Keratinocyte (primary cell): ENCODE measurements around the gene CRK. TPM values are rescaled to one million over a fixed set of nuclear protein-coding genes. Genes with fewer than 3 reads are reported as not detected.

Source experiments
- DNase-seq: peaks from one replicate; pipeline ENCODE4 v3.0.0-alpha.2; 2011; ENCODE audit warnings: low read depth, missing footprints, low spot score
- FAIRE-seq: peaks from 2 replicates; lab custom pipeline; 2011; peaks lifted over from hg19 to GRCh38; lab: Jason Lieb, UNC
- H2AFZ ChIP-seq: 2 replicates; pipeline ENCODE4 v1.6.0; 2012; ENCODE audit warnings: low read length, control low read depth, inconsistent platforms; ENCODE audit not compliant: control insufficient read depth
- H3K27ac ChIP-seq: 2 replicates; pipeline ENCODE4 v1.5.1; 2011; ENCODE audit warnings: low read length; ENCODE audit not compliant: control insufficient read depth, insufficient read depth
- H3K27me3 ChIP-seq: 3 replicates; pipeline ENCODE4 v1.6.0; 2011; ENCODE audit warnings: low read length; ENCODE audit not compliant: control insufficient read depth, insufficient read depth; ENCODE audit errors: extremely low read depth
- H3K36me3 ChIP-seq, 2 experiments: 2 replicates in 1 of 2; 3 replicates in 1 of 2; pipeline ENCODE4 v1.5.1; 2011; ENCODE audit warnings: low read length in 2 of 2, mild to moderate bottlenecking in 1 of 2; ENCODE audit not compliant: control insufficient read depth in 2 of 2, insufficient read depth in 2 of 2; ENCODE audit errors: extremely low read depth in 1 of 2
- H3K4me1 ChIP-seq: 3 replicates; pipeline ENCODE4 v1.5.1; 2011; ENCODE audit warnings: low read length; ENCODE audit not compliant: control insufficient read depth, insufficient read depth; ENCODE audit errors: extremely low read depth
- H3K4me2 ChIP-seq: 3 replicates; pipeline ENCODE4 v1.6.0; 2011; ENCODE audit warnings: low read depth, low read length; ENCODE audit not compliant: control insufficient read depth, insufficient read depth; ENCODE audit errors: extremely low read depth
- H3K4me3 ChIP-seq, 3 experiments: fragments of 200-600 bp in 1 of 3; sonication (generic) in 1 of 3; 2 replicates in 2 of 3; 3 replicates in 1 of 3; pipeline ENCODE4 v1.5.1; 2011 to 2016; ENCODE audit warnings: low read length in 3 of 3, mild to moderate bottlenecking in 3 of 3, control low read depth in 2 of 3, inconsistent platforms in 1 of 3, low read depth in 1 of 3, mixed read lengths in 1 of 3, mixed run types in 1 of 3, moderate library complexity in 1 of 3; ENCODE audit not compliant: control insufficient read depth in 2 of 3, insufficient read depth in 2 of 3; ENCODE audit errors: extremely low read depth in 1 of 3
- H3K79me2 ChIP-seq: 2 replicates; pipeline ENCODE4 v1.6.0; 2012; ENCODE audit warnings: low read length; ENCODE audit not compliant: control insufficient read depth, insufficient read depth
- H3K9ac ChIP-seq: 3 replicates; pipeline ENCODE4 v1.6.0; 2011; ENCODE audit warnings: low read length; ENCODE audit not compliant: control insufficient read depth, insufficient read depth; ENCODE audit errors: extremely low read depth
- H3K9me1 ChIP-seq: 3 replicates; pipeline ENCODE4 v1.6.0; 2011; ENCODE audit warnings: low read length; ENCODE audit not compliant: control insufficient read depth, insufficient read depth; ENCODE audit errors: extremely low read depth
- H3K9me3 ChIP-seq: 2 replicates; pipeline ENCODE4 v1.5.1; 2012; ENCODE audit warnings: low read depth, low read length; ENCODE audit not compliant: control insufficient read depth
- H4K20me1 ChIP-seq: 3 replicates; pipeline ENCODE4 v1.6.0; 2011; ENCODE audit warnings: low read length; ENCODE audit not compliant: control insufficient read depth, insufficient read depth; ENCODE audit errors: extremely low read depth
- EZH2 ChIP-seq: IDR thresholded peaks from one replicate; pipeline ENCODE4 v1.6.1; 2012; ENCODE audit warnings: inconsistent platforms, mild to moderate bottlenecking, low read length, moderate library complexity
- dilution Hi-C: fragments of 300-500 bp; cut with MboI; formaldehyde crosslinking; loops from one replicate; pipeline ENCODE4 v1.7.0; 2020; ENCODE audit warnings: low sequenced_read_pairs; ENCODE audit not compliant: extremely low pct_ligation_motif_present
- polyA plus RNA-seq, 5 experiments: library from polyadenylated mRNA; depleted of rRNA in 3 of 5; stranded (reverse) in 3 of 5; stranded (forward) in 1 of 5; unstranded in 1 of 5; fragments of >200 nt; gene quantifications; 1 replicate in 1 of 5; 2 replicates in 3 of 5; 3 replicates in 1 of 5; pipeline versions ENCODE4 v1.2.1 to v1.2.3, GENCODE V29; 2011 to 2012; ENCODE audit warnings: missing spikeins in 2 of 5, low read depth in 1 of 5, low replicate concordance in 1 of 5
- TF ChIP-seq, protein P1 (sequence below), 3 experiments: IDR thresholded peaks in 1 of 3; conservative IDR thresholded peaks in 1 of 3; optimal IDR thresholded peaks in 1 of 3; 2 replicates in 2 of 3; 3 replicates in 1 of 3; pipeline versions ENCODE3 to v1.5.1; 2011; ENCODE audit warnings: low read length in 3 of 3, mild to moderate bottlenecking in 3 of 3, moderate library complexity in 2 of 3, control low read depth in 1 of 3, inconsistent platforms in 1 of 3; ENCODE audit not compliant: insufficient read depth in 2 of 3; ENCODE audit errors: extremely low read depth in 1 of 3

The CRK gene
- polyA plus RNA-seq, 1 donor (not counting 4 experiments of a cell fraction or from before 2014, with no cell fraction given): 127 TPM

DNA sequence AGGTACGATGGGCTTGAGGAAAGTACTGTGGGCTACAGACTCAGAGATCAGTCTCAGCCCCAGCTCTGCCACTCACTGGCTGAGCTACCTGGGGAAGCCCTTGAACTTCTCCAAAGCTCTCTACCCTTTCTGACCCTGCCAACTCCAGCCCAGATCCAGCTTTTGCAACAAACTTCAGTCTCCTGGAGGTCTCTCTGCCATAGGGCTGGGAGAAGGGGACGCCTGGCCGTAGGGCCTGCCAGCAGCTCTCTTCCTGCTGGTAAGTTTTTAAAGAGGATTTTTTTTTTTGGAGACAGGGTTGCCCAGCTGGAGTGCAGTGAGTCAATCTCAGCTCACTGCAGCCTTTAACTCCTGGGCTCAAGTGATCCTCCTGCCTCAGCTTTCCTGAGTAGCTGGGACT lies 48.8 kb upstream of the CRK start:
- no peak overlapping the region for H3K4me3 ChIP-seq
- no peak overlapping the region for H3K9ac ChIP-seq
- FAIRE-seq (no peak), DNase-seq (no peak)
- H3K9me1 ChIP-seq: no peaks in the 10 kb centered on the region
- peaks cover 9% of the 10 kb centered on the region for H3K4me1 ChIP-seq
- no peaks in the 10 kb centered on the region for H3K27me3 ChIP-seq
- H3K4me2 ChIP-seq: no peak overlapping the region
- TF ChIP-seq EZH2: no peak
- TF ChIP-seq, protein P1, sequence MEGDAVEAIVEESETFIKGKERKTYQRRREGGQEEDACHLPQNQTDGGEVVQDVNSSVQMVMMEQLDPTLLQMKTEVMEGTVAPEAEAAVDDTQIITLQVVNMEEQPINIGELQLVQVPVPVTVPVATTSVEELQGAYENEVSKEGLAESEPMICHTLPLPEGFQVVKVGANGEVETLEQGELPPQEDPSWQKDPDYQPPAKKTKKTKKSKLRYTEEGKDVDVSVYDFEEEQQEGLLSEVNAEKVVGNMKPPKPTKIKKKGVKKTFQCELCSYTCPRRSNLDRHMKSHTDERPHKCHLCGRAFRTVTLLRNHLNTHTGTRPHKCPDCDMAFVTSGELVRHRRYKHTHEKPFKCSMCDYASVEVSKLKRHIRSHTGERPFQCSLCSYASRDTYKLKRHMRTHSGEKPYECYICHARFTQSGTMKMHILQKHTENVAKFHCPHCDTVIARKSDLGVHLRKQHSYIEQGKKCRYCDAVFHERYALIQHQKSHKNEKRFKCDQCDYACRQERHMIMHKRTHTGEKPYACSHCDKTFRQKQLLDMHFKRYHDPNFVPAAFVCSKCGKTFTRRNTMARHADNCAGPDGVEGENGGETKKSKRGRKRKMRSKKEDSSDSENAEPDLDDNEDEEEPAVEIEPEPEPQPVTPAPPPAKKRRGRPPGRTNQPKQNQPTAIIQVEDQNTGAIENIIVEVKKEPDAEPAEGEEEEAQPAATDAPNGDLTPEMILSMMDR (optimal IDR thresholded peaks at IDR 0.05 in 1 of 3, IDR thresholded peaks at IDR 0.05 in 1 of 3, conservative IDR thresholded peaks at IDR 0.05 in 1 of 3; ENCODE audit: extremely low read depth in 1 of 3, insufficient read depth in 2 of 3, low read length in 3 of 3): no peak
- H3K79me2 ChIP-seq: no peaks in the 10 kb centered on the region
- H4K20me1 ChIP-seq: no peaks in the 10 kb centered on the region
- H3K9me3 ChIP-seq: no peaks in the 10 kb centered on the region
- H2AFZ ChIP-seq: no peak overlapping the region
- no peak overlapping the region for H3K27ac ChIP-seq
- dilution Hi-C loops: no loop called here
- H3K36me3 ChIP-seq: peaks cover 15 to 19% of the 10 kb centered on the region in 2 experiments

DNA sequence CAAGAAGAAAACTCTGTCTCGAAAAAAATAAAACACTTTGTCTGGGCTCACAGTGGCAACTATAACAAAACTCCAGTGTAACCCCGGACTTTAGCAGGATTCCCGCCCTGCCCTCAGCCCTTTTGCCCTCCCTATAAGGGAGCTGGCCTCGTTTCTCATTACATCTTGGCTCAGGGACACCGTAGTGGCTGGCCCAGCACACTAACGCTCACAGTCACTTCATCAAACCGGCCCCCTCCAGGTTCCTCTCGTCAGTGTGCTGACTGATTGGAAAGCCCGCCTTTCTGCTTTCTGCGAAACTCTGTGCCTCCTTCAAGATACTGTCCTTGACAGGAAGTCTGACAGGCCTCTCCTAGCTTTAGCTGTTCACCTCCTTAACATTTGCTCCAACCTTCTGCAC lies 47.7 kb upstream of the CRK start:
- H3K9ac ChIP-seq: no peak overlapping the region
- H3K79me2 ChIP-seq: no peaks in the 10 kb centered on the region
- peaks cover 12 to 19% of the 10 kb centered on the region in 2 experiments for H3K36me3 ChIP-seq
- no peaks in the 10 kb centered on the region for H3K9me3 ChIP-seq
- H3K27me3 ChIP-seq: no peaks in the 10 kb centered on the region
- DNase-seq: no peak
- no peak for FAIRE-seq
- H3K4me1 ChIP-seq: peaks cover 5% of the 10 kb centered on the region
- H3K4me3 ChIP-seq: no peak overlapping the region
- no peak for TF ChIP-seq EZH2
- no peak overlapping the region for H3K4me2 ChIP-seq
- H4K20me1 ChIP-seq: no peaks in the 10 kb centered on the region
- dilution Hi-C loops: no loop called here
- no peak overlapping the region for H2AFZ ChIP-seq
- H3K9me1 ChIP-seq: no peaks in the 10 kb centered on the region
- H3K27ac ChIP-seq: no peak overlapping the region

DNA sequence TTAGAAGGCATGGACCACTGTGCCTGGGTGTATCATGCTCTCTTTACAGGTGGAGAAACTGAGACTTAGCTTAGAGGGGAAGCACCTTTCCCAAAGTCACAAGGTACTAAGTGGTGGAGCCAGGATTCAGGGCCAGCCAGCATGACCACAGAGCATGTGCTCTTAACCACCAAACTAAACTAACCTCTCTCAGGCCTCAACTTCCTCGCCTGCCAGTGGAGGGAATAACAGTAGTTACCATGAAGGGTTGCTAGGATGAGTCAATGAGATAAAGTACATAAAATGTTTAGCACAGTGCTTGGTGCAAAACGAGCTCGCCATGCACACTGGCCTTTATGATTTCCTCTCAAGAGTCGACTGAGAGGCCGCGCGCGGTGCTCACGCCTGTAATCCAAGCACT lies 42.8 kb upstream of the CRK start:
- H3K9me3 ChIP-seq: no peaks in the 10 kb centered on the region
- no peaks in the 10 kb centered on the region for H3K27me3 ChIP-seq
- peak overlapping the region; percentile 33 for H3K9ac ChIP-seq
- H3K4me1 ChIP-seq: peaks cover 24% of the 10 kb centered on the region
- DNase-seq: no peak
- H3K79me2 ChIP-seq: no peaks in the 10 kb centered on the region
- H3K4me3 ChIP-seq: no peak overlapping the region
- H3K36me3 ChIP-seq: peaks cover under 1 to 10% of the 10 kb centered on the region in 2 experiments
- no peaks in the 10 kb centered on the region for H4K20me1 ChIP-seq
- H2AFZ ChIP-seq: no peak overlapping the region
- dilution Hi-C loops: no loop called here
- H3K9me1 ChIP-seq: no peaks in the 10 kb centered on the region
- TF ChIP-seq, protein P1 (optimal IDR thresholded peaks at IDR 0.05 in 1 of 3, IDR thresholded peaks at IDR 0.05 in 1 of 3, conservative IDR thresholded peaks at IDR 0.05 in 1 of 3; ENCODE audit: extremely low read depth in 1 of 3, insufficient read depth in 2 of 3, low read length in 3 of 3): no peak
- TF ChIP-seq EZH2: no peak
- peak overlapping the region; percentile 47 for H3K27ac ChIP-seq
- H3K4me2 ChIP-seq: peak overlapping the region; percentile 22
- no peak for FAIRE-seq
